ENCODE measurements around the gene GGA1. TPM values are rescaled to one million over a fixed set of nuclear protein-coding genes. Genes with fewer than 3 reads are reported as not detected.

The GGA1 gene
- polyA plus RNA-seq, 1 experiment: 34.6 TPM

- no peak for DNase-seq (ENCODE audit: low read depth)
- Histone ChIP-seq H3K36me3 (ENCODE audit: control insufficient read depth, insufficient read depth, low read length) (peaks cover 48% of the 10 kb centered on the region), H3K27me3 (ENCODE audit: control insufficient read depth, insufficient read depth, low read length) (no peaks in the 10 kb centered on the region), H3K4me3 (ENCODE audit: low read depth, low read length) (no peak overlapping the region)
- POLR2A ChIA-PET: no interaction called here
- CTCF ChIA-PET: interaction anchor here (1.0 to 22.0 kb wide), 7 partner anchors 8 to 414 kb away, joined by 3 to 551 read pairs (median 23); partner anchors contain the start of gene GGA1
- TF ChIP-seq CTCF (IDR thresholded peaks at IDR 0.05; ENCODE audit: insufficient read depth, low read depth, low read length): no peak
These were observed 39.4 kb upstream of the GGA1 start for GRCh38 chr22:37569009-37569920.

GRCh38 chr22:37569921-37570660 lies 38.5 kb upstream of the GGA1 start:
- no peak for DNase-seq (ENCODE audit: low read depth)
- Histone ChIP-seq H3K27me3 (ENCODE audit: control insufficient read depth, insufficient read depth, low read length) (no peaks in the 10 kb centered on the region), H3K4me3 (ENCODE audit: low read depth, low read length) (no peak overlapping the region), H3K36me3 (ENCODE audit: control insufficient read depth, insufficient read depth, low read length) (peaks cover 48% of the 10 kb centered on the region)
- ChIA-PET CTCF (interaction anchor here (1.0 to 22.0 kb wide), 6 partner anchors 9 to 414 kb away, joined by 3 to 551 read pairs (median 9); no protein-coding TSS in a partner anchor), POLR2A (interaction anchor here (0.5 kb wide), 1 partner anchor 1541 kb away, joined by 3 read pairs; no protein-coding TSS in a partner anchor)
- TF ChIP-seq CTCF (IDR thresholded peaks at IDR 0.05; ENCODE audit: insufficient read depth, low read depth, low read length): no peak

GRCh38 chr22:37570661-37570976 lies 38.0 kb upstream of the GGA1 start:
- ChIA-PET CTCF (interaction anchor here (1.0 to 22.0 kb wide), 7 partner anchors 9 to 413 kb away, joined by 3 to 551 read pairs (median 8); no protein-coding TSS in a partner anchor), POLR2A (interaction anchor here (0.5 kb wide), 1 partner anchor 1542 kb away, joined by 3 read pairs; no protein-coding TSS in a partner anchor)
- H3K4me3 ChIP-seq (ENCODE audit: low read depth, low read length): no peak overlapping the region
- DNase-seq (ENCODE audit: low read depth): no peak
- peaks cover 48% of the 10 kb centered on the region for H3K36me3 ChIP-seq (ENCODE audit: control insufficient read depth, insufficient read depth, low read length)
- no peak for TF ChIP-seq CTCF (IDR thresholded peaks at IDR 0.05; ENCODE audit: insufficient read depth, low read depth, low read length)
- no peaks in the 10 kb centered on the region for H3K27me3 ChIP-seq (ENCODE audit: control insufficient read depth, insufficient read depth, low read length)

- Histone ChIP-seq H3K36me3 (ENCODE audit: control insufficient read depth, insufficient read depth, low read length) (peaks cover 41% of the 10 kb centered on the region), H3K27me3 (ENCODE audit: control insufficient read depth, insufficient read depth, low read length) (no peaks in the 10 kb centered on the region), H3K4me3 (ENCODE audit: low read depth, low read length) (no peak overlapping the region)
- ChIA-PET POLR2A (no interaction called here), CTCF (interaction anchor here (1.8 to 22.0 kb wide), 4 partner anchors 19 to 35 kb away, joined by 4 to 551 read pairs (median 17); no protein-coding TSS in a partner anchor)
- DNase-seq (ENCODE audit: low read depth): no peak
- TF ChIP-seq CTCF (IDR thresholded peaks at IDR 0.05; ENCODE audit: insufficient read depth, low read depth, low read length): 0 out of 2 replicates have a peak, but pooled peaks have one; percentile 16
These were observed 37.2 kb upstream of the GGA1 start for GRCh38 chr22:37571258-37571991.

Data from BJ (cell line).